ENCODE measurements around the gene MSL1.
"Not testable (repeated sequence)": the region's sequence is repeated elsewhere in the genome, so short reads cannot be mapped to it uniquely, and the experiment has no call there.

Gene MSL1

GRCh38 chr17:40143166-40143565 is 21.4 kb downstream of the MSL1 start:
- H3K27me3 ChIP-seq (ENCODE audit: insufficient read depth, low read length), result not testable (repeated sequence)
- peaks cover 49% of the 10 kb centered on the region for H3K79me2 ChIP-seq (ENCODE audit: control insufficient read depth, insufficient read depth, low read length, unreplicated experiment)

DNA sequence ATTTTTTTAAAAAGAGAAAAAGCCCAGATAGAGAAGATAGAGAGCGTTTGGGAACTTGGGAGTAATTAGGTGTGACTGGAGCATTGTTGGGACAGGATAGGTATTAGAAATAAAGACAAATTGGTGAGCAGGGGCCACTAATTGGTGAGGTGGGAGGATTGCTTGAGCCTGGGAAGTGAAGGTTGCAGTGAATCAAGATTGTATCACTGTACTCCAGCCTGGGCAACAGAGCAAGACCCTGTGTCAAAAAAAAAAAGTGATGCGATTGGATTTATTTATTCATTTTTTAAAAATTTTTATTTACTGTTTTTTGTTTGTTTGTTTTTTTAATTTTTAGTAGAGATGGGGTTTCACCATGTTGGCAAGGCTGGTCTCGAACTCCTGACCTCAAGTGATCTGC is 23.7 kb downstream of the MSL1 start:
- Histone ChIP-seq H3K27me3 (ENCODE audit: insufficient read depth, low read length) (no peaks in the 10 kb centered on the region), H3K36me3 (ENCODE audit: insufficient read depth, low read length) (peaks cover 30% of the 10 kb centered on the region; the same call in 1 of the 2 replicates), H3K79me2 (ENCODE audit: control insufficient read depth, insufficient read depth, low read length, unreplicated experiment) (peaks cover 56% of the 10 kb centered on the region), H2AFZ (ENCODE audit: low read length, unreplicated experiment) (no peak overlapping the region), H3K4me3 (ENCODE audit: low read depth, low read length) (no peak overlapping the region), H3K27ac (ENCODE audit: low read depth, low read length) (no peak overlapping the region), H3K4me1 (ENCODE audit: control insufficient read depth, insufficient read depth, low read length, unreplicated experiment) (peaks cover 12% of the 10 kb centered on the region)

More at GRCh38 chr17:40143166-40143565, 21.4 kb downstream of the MSL1 start:
- peaks cover 18% of the 10 kb centered on the region for H3K4me1 ChIP-seq (ENCODE audit: control insufficient read depth, insufficient read depth, low read length, unreplicated experiment)
- not testable (repeated sequence) for H3K4me3 ChIP-seq (ENCODE audit: low read depth, low read length); H3K27ac ChIP-seq (ENCODE audit: low read depth, low read length); H2AFZ ChIP-seq (ENCODE audit: low read length, unreplicated experiment)
- peaks cover 24% of the 10 kb centered on the region; the same call in 1 of the 2 replicates for H3K36me3 ChIP-seq (ENCODE audit: insufficient read depth, low read length)

DNA sequence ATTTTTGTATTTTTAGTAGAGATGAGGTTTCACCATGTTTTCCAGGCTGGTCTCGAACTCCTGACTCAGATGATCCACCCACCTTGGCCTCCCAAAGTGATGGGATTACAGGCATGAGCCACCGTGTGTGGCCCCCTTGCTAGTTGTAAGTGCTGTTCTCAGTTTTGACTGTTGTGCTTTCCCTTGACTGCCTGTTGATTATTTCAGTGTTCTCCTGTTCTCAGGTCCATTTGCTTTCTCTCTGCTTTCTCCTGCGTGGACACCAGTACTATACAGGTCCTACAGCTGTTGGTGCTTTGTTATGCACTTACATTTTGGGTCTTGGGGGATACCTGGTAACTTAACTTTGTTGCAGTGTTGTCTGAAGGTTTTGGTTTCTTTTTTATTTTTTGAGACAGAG is 26.8 kb downstream of the MSL1 start:
- Histone ChIP-seq H2AFZ (ENCODE audit: low read length, unreplicated experiment) (no peak overlapping the region), H3K4me3 (ENCODE audit: low read depth, low read length) (no peak overlapping the region), H3K27ac (ENCODE audit: low read depth, low read length) (no peak overlapping the region), H3K79me2 (ENCODE audit: control insufficient read depth, insufficient read depth, low read length, unreplicated experiment) (peaks cover 36% of the 10 kb centered on the region), H3K4me1 (ENCODE audit: control insufficient read depth, insufficient read depth, low read length, unreplicated experiment) (no peaks in the 10 kb centered on the region), H3K27me3 (ENCODE audit: insufficient read depth, low read length) (no peaks in the 10 kb centered on the region), H3K36me3 (ENCODE audit: insufficient read depth, low read length) (peaks cover 22% of the 10 kb centered on the region)

DNA sequence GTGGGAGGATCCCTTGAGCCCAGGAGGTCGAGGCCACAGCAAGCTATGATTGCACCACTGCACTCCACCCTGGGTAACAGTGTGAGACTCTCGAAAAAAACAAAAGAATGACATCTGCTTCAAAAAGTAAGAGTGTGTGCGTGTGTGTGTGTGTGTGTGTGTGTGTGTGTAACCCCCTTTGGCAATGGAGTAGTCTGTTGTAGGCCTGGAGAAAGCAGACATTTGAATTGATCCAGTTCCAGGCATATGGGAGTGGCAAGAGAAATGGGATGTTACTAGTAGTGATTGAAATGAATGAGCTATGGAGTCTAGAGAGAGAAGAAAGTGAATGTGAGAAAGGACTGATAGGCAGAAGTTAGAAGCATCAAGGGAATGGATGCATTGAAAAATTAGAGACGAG is 28.5 kb downstream of the MSL1 start:
- no peaks in the 10 kb centered on the region for H3K4me1 ChIP-seq (ENCODE audit: control insufficient read depth, insufficient read depth, low read length, unreplicated experiment)
- H3K79me2 ChIP-seq (ENCODE audit: control insufficient read depth, insufficient read depth, low read length, unreplicated experiment), result peaks cover 47% of the 10 kb centered on the region
- H2AFZ ChIP-seq (ENCODE audit: low read length, unreplicated experiment), result no peak overlapping the region
- H3K36me3 ChIP-seq (ENCODE audit: insufficient read depth, low read length), result peaks cover 28% of the 10 kb centered on the region
- no peak overlapping the region for H3K4me3 ChIP-seq (ENCODE audit: low read depth, low read length)
- no peaks in the 10 kb centered on the region for H3K27me3 ChIP-seq (ENCODE audit: insufficient read depth, low read length)
- no peak overlapping the region for H3K27ac ChIP-seq (ENCODE audit: low read depth, low read length)

DNA sequence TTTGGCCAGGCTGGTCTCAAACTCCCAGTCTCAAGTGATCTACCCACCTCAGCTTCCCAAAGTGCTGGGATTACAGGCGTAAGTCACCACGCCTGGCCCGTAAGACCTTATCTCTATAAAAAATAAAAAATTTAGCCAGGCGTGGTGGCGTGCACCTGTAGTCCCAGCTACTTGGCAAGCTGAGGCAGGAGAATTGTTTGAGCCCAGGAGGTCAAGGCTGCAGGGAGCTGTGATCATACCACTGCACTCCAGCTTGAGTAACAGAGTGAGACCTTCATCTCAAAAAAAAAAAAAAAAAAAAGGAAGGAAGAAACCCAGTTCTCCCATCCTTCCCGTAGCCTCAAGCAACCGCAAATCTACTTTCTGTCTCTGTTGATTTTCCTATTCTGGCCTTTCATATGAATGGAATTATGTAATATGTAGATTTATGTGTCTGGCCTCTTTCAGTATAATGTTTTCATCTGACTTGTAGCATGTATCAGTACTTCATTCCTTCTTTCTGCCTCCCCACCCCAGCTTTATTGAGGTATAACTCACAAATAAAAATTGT is 29.7 kb downstream of the MSL1 start:
- H3K4me3 ChIP-seq (ENCODE audit: low read depth, low read length), result no peak overlapping the region
- no peak overlapping the region for H3K27ac ChIP-seq (ENCODE audit: low read depth, low read length)
- H3K27me3 ChIP-seq (ENCODE audit: insufficient read depth, low read length), result no peaks in the 10 kb centered on the region
- H2AFZ ChIP-seq (ENCODE audit: low read length, unreplicated experiment), result no peak overlapping the region
- peaks cover 27% of the 10 kb centered on the region for H3K36me3 ChIP-seq (ENCODE audit: insufficient read depth, low read length)
- no peaks in the 10 kb centered on the region for H3K4me1 ChIP-seq (ENCODE audit: control insufficient read depth, insufficient read depth, low read length, unreplicated experiment)
- peaks cover 52% of the 10 kb centered on the region for H3K79me2 ChIP-seq (ENCODE audit: control insufficient read depth, insufficient read depth, low read length, unreplicated experiment)

GRCh38 chr17:40153603-40154236 is 31.9 kb downstream of the MSL1 start:
- Histone ChIP-seq H2AFZ (ENCODE audit: low read length, unreplicated experiment) (no peak overlapping the region), H3K4me1 (ENCODE audit: control insufficient read depth, insufficient read depth, low read length, unreplicated experiment) (no peaks in the 10 kb centered on the region), H3K4me3 (ENCODE audit: low read depth, low read length) (no peak overlapping the region), H3K27me3 (ENCODE audit: insufficient read depth, low read length) (no peaks in the 10 kb centered on the region), H3K79me2 (ENCODE audit: control insufficient read depth, insufficient read depth, low read length, unreplicated experiment) (peaks cover 44% of the 10 kb centered on the region), H3K27ac (ENCODE audit: low read depth, low read length) (no peak overlapping the region), H3K36me3 (ENCODE audit: insufficient read depth, low read length) (peaks cover 27% of the 10 kb centered on the region)

- no peak overlapping the region for H3K27ac ChIP-seq (ENCODE audit: low read depth, low read length)
- no peaks in the 10 kb centered on the region for H3K27me3 ChIP-seq (ENCODE audit: insufficient read depth, low read length)
- H3K36me3 ChIP-seq (ENCODE audit: insufficient read depth, low read length), result peaks cover 25% of the 10 kb centered on the region
- no peak overlapping the region for H3K4me3 ChIP-seq (ENCODE audit: low read depth, low read length)
- H2AFZ ChIP-seq (ENCODE audit: low read length, unreplicated experiment), result no peak overlapping the region
- H3K79me2 ChIP-seq (ENCODE audit: control insufficient read depth, insufficient read depth, low read length, unreplicated experiment), result peaks cover 32% of the 10 kb centered on the region
- no peaks in the 10 kb centered on the region for H3K4me1 ChIP-seq (ENCODE audit: control insufficient read depth, insufficient read depth, low read length, unreplicated experiment)
Observed at GRCh38 chr17:40157973-40158372, 36.2 kb downstream of the MSL1 start.

DNA sequence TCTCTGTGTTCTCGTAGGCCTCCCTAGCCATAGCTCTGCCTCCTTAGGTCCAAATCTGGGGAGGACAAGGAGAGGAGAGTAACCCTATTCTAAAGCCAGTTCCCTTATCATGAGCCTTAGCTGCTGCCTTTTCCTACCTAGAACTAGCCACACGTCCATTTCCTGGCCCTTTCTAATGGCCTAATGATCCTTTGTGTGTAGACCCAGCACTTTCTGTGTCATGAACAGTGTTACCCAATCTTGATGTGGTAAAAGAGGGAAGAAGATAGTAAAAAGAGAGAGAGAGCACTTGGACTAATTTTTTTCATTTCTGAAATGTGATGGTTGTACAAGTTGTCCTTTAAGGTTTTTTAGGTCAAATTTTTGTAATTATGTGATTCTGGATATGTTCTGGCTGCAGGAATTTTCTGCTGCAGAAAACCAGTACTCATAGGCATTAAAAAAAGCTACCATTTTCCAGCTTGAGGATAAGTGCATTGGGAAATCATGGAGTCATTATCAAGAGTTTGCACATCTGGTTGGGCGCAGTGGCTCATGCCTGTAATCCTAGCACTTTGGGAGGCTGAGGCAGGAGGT is 36.8 kb downstream of the MSL1 start:
- Histone ChIP-seq H3K79me2 (ENCODE audit: control insufficient read depth, insufficient read depth, low read length, unreplicated experiment) (peaks cover 29% of the 10 kb centered on the region), H3K36me3 (ENCODE audit: insufficient read depth, low read length) (peaks cover 21% of the 10 kb centered on the region), H3K27me3 (ENCODE audit: insufficient read depth, low read length) (no peaks in the 10 kb centered on the region), H3K27ac (ENCODE audit: low read depth, low read length) (no peak overlapping the region), H3K4me3 (ENCODE audit: low read depth, low read length) (no peak overlapping the region), H3K4me1 (ENCODE audit: control insufficient read depth, insufficient read depth, low read length, unreplicated experiment) (no peaks in the 10 kb centered on the region), H2AFZ (ENCODE audit: low read length, unreplicated experiment) (no peak overlapping the region)

GRCh38 chr17:40159456-40159855 is 37.7 kb downstream of the MSL1 start:
- no peak overlapping the region for H3K27ac ChIP-seq (ENCODE audit: low read depth, low read length)
- H3K36me3 ChIP-seq (ENCODE audit: insufficient read depth, low read length), result peaks cover 16% of the 10 kb centered on the region
- H3K4me1 ChIP-seq (ENCODE audit: control insufficient read depth, insufficient read depth, low read length, unreplicated experiment), result no peaks in the 10 kb centered on the region
- no peak overlapping the region for H2AFZ ChIP-seq (ENCODE audit: low read length, unreplicated experiment)
- no peak overlapping the region for H3K4me3 ChIP-seq (ENCODE audit: low read depth, low read length)
- peaks cover 23% of the 10 kb centered on the region for H3K79me2 ChIP-seq (ENCODE audit: control insufficient read depth, insufficient read depth, low read length, unreplicated experiment)
- no peaks in the 10 kb centered on the region for H3K27me3 ChIP-seq (ENCODE audit: insufficient read depth, low read length)

DNA sequence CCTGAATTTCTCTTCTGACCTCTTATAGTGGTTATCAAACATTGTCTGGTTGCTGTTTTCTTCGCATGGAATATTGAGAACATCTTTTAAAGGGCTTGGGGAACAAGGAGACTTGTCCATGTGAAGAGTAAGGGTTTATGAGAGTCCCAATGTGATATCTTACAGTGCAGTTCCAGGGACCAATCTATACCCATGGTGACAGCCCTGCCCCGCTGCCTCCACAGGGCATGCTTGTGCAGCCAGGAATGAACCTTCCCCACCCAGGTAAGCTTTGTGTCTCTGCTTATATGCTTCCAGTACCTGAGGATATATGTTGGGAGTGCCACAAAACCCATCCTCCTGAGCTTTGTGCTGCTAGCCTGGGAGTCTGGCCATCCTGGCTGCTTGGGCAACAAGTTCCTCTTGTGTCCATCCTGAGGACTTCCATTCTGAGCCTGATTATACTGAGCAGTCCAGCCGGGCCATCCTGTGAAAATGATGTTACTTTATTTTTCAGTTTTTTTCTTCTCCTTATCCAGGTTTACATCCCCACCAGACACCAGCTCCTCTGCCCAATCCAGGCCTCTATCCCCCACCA is 46.0 kb downstream of the MSL1 start:
- Histone ChIP-seq H3K36me3 (ENCODE audit: insufficient read depth, low read length) (peaks cover 34% of the 10 kb centered on the region), H3K79me2 (ENCODE audit: control insufficient read depth, insufficient read depth, low read length, unreplicated experiment) (no peaks in the 10 kb centered on the region), H3K4me1 (ENCODE audit: control insufficient read depth, insufficient read depth, low read length, unreplicated experiment) (no peaks in the 10 kb centered on the region), H3K4me3 (ENCODE audit: low read depth, low read length) (no peak overlapping the region), H3K27ac (ENCODE audit: low read depth, low read length) (no peak overlapping the region), H3K27me3 (ENCODE audit: insufficient read depth, low read length) (no peaks in the 10 kb centered on the region), H2AFZ (ENCODE audit: low read length, unreplicated experiment) (no peak overlapping the region)

Data from ACC112 (cell line).